Colonic mucosa (tissue), 4 donors: ENCODE results near the gene C20orf173. TPM values are rescaled to one million over a fixed set of nuclear protein-coding genes. Genes with fewer than 3 reads are reported as not detected.
"Not testable (repeated sequence)": the region's sequence is repeated elsewhere in the genome, so short reads cannot be mapped to it uniquely, and the experiment has no call there.

ENCODE experiments used
- DNase-seq: peaks from one replicate; pipeline ENCODE4 v3.0.0-alpha.2; 2020
- H3K27ac ChIP-seq: fragments of 200-600 bp; one replicate; pipeline ENCODE4 v1.8.0; 2021
- H3K27me3 ChIP-seq: fragments of 200-600 bp; one replicate; pipeline ENCODE4 v1.8.0; 2021
- H3K36me3 ChIP-seq: fragments of 200-600 bp; one replicate; pipeline ENCODE4 v1.8.0; 2021
- H3K4me1 ChIP-seq: fragments of 200-600 bp; one replicate; pipeline ENCODE4 v1.8.0; 2021; ENCODE audit warnings: mild to moderate bottlenecking
- H3K4me3 ChIP-seq: fragments of 200-600 bp; one replicate; pipeline ENCODE4 v1.8.0; 2021
- H3K9ac ChIP-seq, 2 donors: one replicate each; pipeline ENCODE4 v1.7.0; 2013; ENCODE audit warnings: control low read depth in 2 of 2, low read depth in 2 of 2, low read length in 2 of 2
- H3K9me3 ChIP-seq: fragments of 200-600 bp; one replicate; pipeline ENCODE4 v1.8.0; 2021
- intact Hi-C: fragments of 100-400 bp; cut with DNase I; formaldehyde crosslinking; loops from one replicate; pipeline ENCODE4 v1.14.1; 2022
- total RNA-seq, 2 donors: library from RNA; stranded (reverse); fragmentation: NEBNext Ultra II Directional in 1 of 2; extraction: Animal tissue kit (Norgen Biotek cat#: 25700) in 1 of 2; gene quantifications; one replicate each; pipeline ENCODE4 v1.2.1, GENCODE V29; 2021
- TF ChIP-seq, protein P1 (sequence below): fragments of 200-600 bp; IDR thresholded peaks from one replicate; pipeline ENCODE4 v1.8.0; 2022; ENCODE audit warnings: antibody characterized with exemption, mild to moderate bottlenecking
- donor health status: healthy.
- donor health status: DM: no; HTN: no; CAD: no.
- donor health status: DM: no; HTN: no; CAD: no.

The C20orf173 gene
- total RNA-seq, 2 donors from 2014 or later, result not detected

GRCh38 chr20:35559042-35559693 is 29.7 kb upstream of the C20orf173 start:
- DNase-seq, result no peak
- Histone ChIP-seq H3K9ac (no peak overlapping the region), H3K27me3 (no peaks in the 10 kb centered on the region), H3K4me3 (no peak overlapping the region), H3K4me1 (no peaks in the 10 kb centered on the region), H3K9me3 (no peaks in the 10 kb centered on the region), H3K36me3 (no peaks in the 10 kb centered on the region), H3K27ac (no peak overlapping the region)
- TF ChIP-seq, protein P1, sequence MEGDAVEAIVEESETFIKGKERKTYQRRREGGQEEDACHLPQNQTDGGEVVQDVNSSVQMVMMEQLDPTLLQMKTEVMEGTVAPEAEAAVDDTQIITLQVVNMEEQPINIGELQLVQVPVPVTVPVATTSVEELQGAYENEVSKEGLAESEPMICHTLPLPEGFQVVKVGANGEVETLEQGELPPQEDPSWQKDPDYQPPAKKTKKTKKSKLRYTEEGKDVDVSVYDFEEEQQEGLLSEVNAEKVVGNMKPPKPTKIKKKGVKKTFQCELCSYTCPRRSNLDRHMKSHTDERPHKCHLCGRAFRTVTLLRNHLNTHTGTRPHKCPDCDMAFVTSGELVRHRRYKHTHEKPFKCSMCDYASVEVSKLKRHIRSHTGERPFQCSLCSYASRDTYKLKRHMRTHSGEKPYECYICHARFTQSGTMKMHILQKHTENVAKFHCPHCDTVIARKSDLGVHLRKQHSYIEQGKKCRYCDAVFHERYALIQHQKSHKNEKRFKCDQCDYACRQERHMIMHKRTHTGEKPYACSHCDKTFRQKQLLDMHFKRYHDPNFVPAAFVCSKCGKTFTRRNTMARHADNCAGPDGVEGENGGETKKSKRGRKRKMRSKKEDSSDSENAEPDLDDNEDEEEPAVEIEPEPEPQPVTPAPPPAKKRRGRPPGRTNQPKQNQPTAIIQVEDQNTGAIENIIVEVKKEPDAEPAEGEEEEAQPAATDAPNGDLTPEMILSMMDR, result no peak
- intact Hi-C loops, result no loop called here

DNA sequence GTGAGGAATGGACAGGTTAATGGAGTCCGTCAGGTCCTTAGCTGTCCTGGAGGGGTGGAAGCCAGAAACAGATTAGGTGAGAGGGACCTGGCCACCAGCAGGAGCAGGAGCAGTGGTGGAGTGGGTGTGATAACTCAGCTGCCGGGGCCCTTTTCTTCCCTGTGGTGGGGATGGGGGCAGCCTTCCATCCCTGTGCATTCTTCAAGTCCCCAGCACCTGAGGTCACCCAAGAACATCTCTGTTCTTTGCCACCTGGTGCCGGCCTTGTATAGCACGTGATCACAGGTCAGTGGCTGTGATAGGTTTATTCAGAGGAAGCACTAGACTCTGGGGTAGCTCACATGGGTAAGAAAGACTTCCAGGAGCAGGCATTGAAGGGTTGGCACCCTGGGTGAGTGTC is 29.0 kb upstream of the C20orf173 start:
- H3K9me3 ChIP-seq, result no peaks in the 10 kb centered on the region
- intact Hi-C loops, result no loop called here
- no peak for DNase-seq
- no peak overlapping the region for H3K27ac ChIP-seq
- H3K36me3 ChIP-seq, result no peaks in the 10 kb centered on the region
- H3K4me1 ChIP-seq, result no peaks in the 10 kb centered on the region
- H3K9ac ChIP-seq, result no peak overlapping the region
- H3K27me3 ChIP-seq, result no peaks in the 10 kb centered on the region
- TF ChIP-seq, protein P1, result no peak
- H3K4me3 ChIP-seq, result no peak overlapping the region

DNA sequence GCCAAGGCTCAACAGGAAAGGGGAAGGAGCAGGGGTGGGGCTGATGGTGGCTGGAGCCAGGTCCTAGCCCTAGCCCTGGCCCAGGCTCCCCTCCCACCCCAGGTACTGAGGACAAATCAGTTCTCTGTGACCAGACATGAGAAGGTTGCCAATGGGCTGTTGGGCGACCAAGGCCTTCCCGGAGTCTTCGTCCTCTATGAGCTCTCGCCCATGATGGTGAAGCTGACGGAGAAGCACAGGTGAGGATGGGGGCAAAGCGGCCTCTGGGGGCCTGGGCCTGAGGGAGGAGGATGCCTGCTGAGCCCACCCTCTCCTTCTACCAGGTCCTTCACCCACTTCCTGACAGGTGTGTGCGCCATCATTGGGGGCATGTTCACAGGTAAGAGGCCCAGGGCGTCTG is 27.4 kb upstream of the C20orf173 start:
- TF ChIP-seq, protein P1, result no peak
- H3K36me3 ChIP-seq, result no peaks in the 10 kb centered on the region
- H3K4me3 ChIP-seq, result no peak overlapping the region
- no peak overlapping the region for H3K27ac ChIP-seq
- no peak overlapping the region for H3K9ac ChIP-seq
- no peaks in the 10 kb centered on the region for H3K27me3 ChIP-seq
- no peak for DNase-seq
- no peaks in the 10 kb centered on the region for H3K9me3 ChIP-seq
- H3K4me1 ChIP-seq, result no peaks in the 10 kb centered on the region
- intact Hi-C loops, result no loop called here

GRCh38 chr20:35555951-35556645 is 26.6 kb upstream of the C20orf173 start:
- no peaks in the 10 kb centered on the region for H3K36me3 ChIP-seq
- H3K27ac ChIP-seq, result no peak overlapping the region
- H3K4me1 ChIP-seq, result no peaks in the 10 kb centered on the region
- no peaks in the 10 kb centered on the region for H3K9me3 ChIP-seq
- intact Hi-C loops, result no loop called here
- no peak overlapping the region for H3K9ac ChIP-seq
- TF ChIP-seq, protein P1, result no peak
- H3K4me3 ChIP-seq, result no peak overlapping the region
- DNase-seq, result no peak
- H3K27me3 ChIP-seq, result no peaks in the 10 kb centered on the region

DNA sequence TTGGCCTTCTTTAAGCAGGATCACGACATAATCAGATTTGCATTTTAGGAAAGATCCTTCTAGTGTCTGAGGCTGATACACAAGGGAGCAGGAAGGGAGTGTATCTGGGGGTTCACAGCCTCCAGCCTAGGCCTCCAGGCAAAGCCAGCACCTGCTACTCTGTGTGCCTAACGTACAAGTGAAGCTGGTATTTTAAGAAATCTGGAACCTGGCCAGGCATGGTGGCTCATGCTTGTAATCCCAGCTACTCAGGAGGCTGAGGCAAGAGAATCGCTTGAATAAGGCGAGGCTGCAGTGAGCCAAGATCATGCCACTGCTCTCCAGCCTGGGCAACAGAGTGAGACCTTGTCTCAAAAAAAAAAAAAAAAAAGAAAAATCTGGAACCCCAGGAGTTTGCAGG is 26.0 kb upstream of the C20orf173 start:
- H3K9me3 ChIP-seq, H3K4me3 ChIP-seq, H3K27ac ChIP-seq, intact Hi-C loops, H3K4me1 ChIP-seq, DNase-seq, H3K27me3 ChIP-seq, H3K9ac ChIP-seq, H3K36me3 ChIP-seq: not testable (repeated sequence)

- no peaks in the 10 kb centered on the region for H3K9me3 ChIP-seq
- TF ChIP-seq, protein P1, result no peak
- DNase-seq, result no peak
- intact Hi-C loops, result no loop called here
- H3K36me3 ChIP-seq, result peaks cover 9% of the 10 kb centered on the region
- no peaks in the 10 kb centered on the region for H3K4me1 ChIP-seq
- H3K27me3 ChIP-seq, result no peaks in the 10 kb centered on the region
- no peak overlapping the region for H3K4me3 ChIP-seq
- no peak overlapping the region for H3K9ac ChIP-seq
- no peak overlapping the region for H3K27ac ChIP-seq
Measured at GRCh38 chr20:35552914-35553313, 23.5 kb upstream of the C20orf173 start.
